GM23338 (cell line): ENCODE results near the gene CLIP1. TPM values are rescaled to one million over a fixed set of nuclear protein-coding genes. Genes with fewer than 3 reads are reported as not detected.

Source experiments
- ATAC-seq: fragments of 200-7000 bp; cut with Tn5 transposase; 3 replicates; pipeline ENCODE4 v1.9.1; 2020
- DNase-seq: peaks from one replicate; pipeline ENCODE4 v3.0.0-alpha.2; 2015; ENCODE audit warnings: low spot score
- H2AFZ ChIP-seq: fragments of 200-600 bp; sonication (generic); 2 replicates; pipeline ENCODE4 v1.8.0; 2016; ENCODE audit warnings: antibody characterized with exemption, mild to moderate bottlenecking, moderate library complexity
- H3F3A ChIP-seq: fragments of 200-600 bp; sonication (generic); replicated peaks from 2 replicates; pipeline ENCODE4 v1.8.0; 2017; ENCODE audit warnings: antibody characterized with exemption, mixed run types, low read depth
- H3K27ac ChIP-seq: fragments of 200-600 bp; sonication (generic); 2 replicates; pipeline ENCODE4 v1.6.1; 2016; ENCODE audit warnings: low read depth
- H3K27me3 ChIP-seq: fragments of 200-600 bp; sonication (generic); 2 replicates; pipeline ENCODE4 v1.8.0; 2016; ENCODE audit warnings: mild to moderate bottlenecking, mixed run types, moderate library complexity; ENCODE audit not compliant: insufficient read depth
- H3K36me3 ChIP-seq: fragments of 200-600 bp; sonication (generic); 2 replicates; pipeline ENCODE4 v1.8.0; 2016; ENCODE audit warnings: mild to moderate bottlenecking; ENCODE audit not compliant: insufficient read depth
- H3K4me1 ChIP-seq: fragments of 200-600 bp; sonication (generic); 2 replicates; pipeline ENCODE4 v1.8.0; 2016; ENCODE audit warnings: mild to moderate bottlenecking, moderate library complexity; ENCODE audit not compliant: insufficient read depth
- H3K4me2 ChIP-seq: fragments of 200-600 bp; sonication (generic); 2 replicates; pipeline ENCODE4 v1.7.1; 2017; ENCODE audit warnings: mixed run types
- H3K4me3 ChIP-seq: fragments of 200-600 bp; sonication (generic); 2 replicates; pipeline ENCODE4 v1.6.1; 2016; ENCODE audit warnings: mixed run types
- H3K79me2 ChIP-seq: fragments of 200-600 bp; sonication (generic); replicated peaks from 2 replicates; pipeline ENCODE4 v1.8.0; 2017; ENCODE audit warnings: mild to moderate bottlenecking; ENCODE audit not compliant: insufficient read depth
- H3K9me2 ChIP-seq: fragments of 200-600 bp; sonication (generic); 2 replicates; pipeline ENCODE4 v1.8.0; 2017; ENCODE audit not compliant: insufficient read depth
- H4K20me1 ChIP-seq: fragments of 200-600 bp; sonication (generic); replicated peaks from 2 replicates; pipeline ENCODE4 v1.8.0; 2017; ENCODE audit warnings: mild to moderate bottlenecking; ENCODE audit not compliant: insufficient read depth
- H3K27ac Mint-ChIP-seq: 2 replicates; pipeline ENCODE4 v1.8.0; 2020; ENCODE audit warnings: inconsistent platforms, mild to moderate bottlenecking, moderate library complexity, mixed read lengths
- H3K27me3 Mint-ChIP-seq: 3 replicates; pipeline ENCODE4 v1.8.0; 2022; ENCODE audit warnings: low read depth, mild to moderate bottlenecking, moderate library complexity, mixed read lengths, inconsistent platforms; ENCODE audit not compliant: insufficient read depth, poor library complexity
- H3K36me3 Mint-ChIP-seq: 3 replicates; pipeline ENCODE4 v1.8.0; 2021; ENCODE audit warnings: low read depth, mild to moderate bottlenecking, inconsistent platforms, moderate library complexity, mixed read lengths
- H3K4me1 Mint-ChIP-seq: 3 replicates; pipeline ENCODE4 v1.8.0; 2020; ENCODE audit warnings: mild to moderate bottlenecking, inconsistent platforms, mixed read lengths
- H3K4me3 Mint-ChIP-seq: 3 replicates; pipeline ENCODE4 v1.8.0; 2021; ENCODE audit warnings: moderate library complexity, mild to moderate bottlenecking, inconsistent platforms, mixed read lengths
- H3K9me3 Mint-ChIP-seq: 3 replicates; pipeline ENCODE4 v1.8.0; 2020; ENCODE audit warnings: moderate library complexity, mild to moderate bottlenecking, inconsistent platforms, mixed read lengths
- CREB1 ChIP-seq: fragments of 250-450 bp; sonication (Bioruptor Pico); IDR thresholded peaks from 2 replicates; pipeline ENCODE4 v1.5.0; 2020; ENCODE audit warnings: low read depth, mild to moderate bottlenecking, moderate library complexity
- EZH2 ChIP-seq: fragments of 200-600 bp; sonication (generic); IDR thresholded peaks from one replicate; pipeline ENCODE4 v1.8.0; 2017; ENCODE audit warnings: antibody characterized with exemption, mild to moderate bottlenecking, low read depth; ENCODE audit not compliant: unreplicated experiment
- EZH2phosphoT487 ChIP-seq: fragments of 200-600 bp; sonication (generic); IDR thresholded peaks from one replicate; pipeline ENCODE4 v1.8.1; 2018; ENCODE audit warnings: antibody characterized with exemption; ENCODE audit not compliant: unreplicated experiment
- JUNB ChIP-seq: IDR thresholded peaks from one replicate; pipeline ENCODE4 v1.6.1; 2016; ENCODE audit warnings: antibody characterized with exemption; ENCODE audit not compliant: unreplicated experiment
- NANOG ChIP-seq: IDR thresholded peaks from 2 replicates; pipeline ENCODE4 v1.6.1; 2016; ENCODE audit warnings: antibody characterized with exemption, borderline replicate concordance
- POLR2AphosphoS5 ChIP-seq: IDR thresholded peaks from 2 replicates; pipeline ENCODE4 v1.6.1; 2016; ENCODE audit warnings: antibody characterized with exemption, low read depth
- STAT1 ChIP-seq: IDR thresholded peaks from one replicate; pipeline ENCODE4 v1.6.1; 2016; ENCODE audit warnings: antibody characterized with exemption; ENCODE audit not compliant: unreplicated experiment
- ZNF114 ChIP-seq: fragments of 250-450 bp; sonication (Bioruptor Pico); IDR thresholded peaks from 2 replicates; pipeline ENCODE4 v1.5.0; 2020; ENCODE audit warnings: mild to moderate bottlenecking, moderate library complexity
- ZNF331 ChIP-seq: fragments of 250-450 bp; sonication (Bioruptor Pico); IDR thresholded peaks from 2 replicates; pipeline ENCODE4 v1.5.0; 2020; ENCODE audit warnings: low read depth, mild to moderate bottlenecking, moderate library complexity
- polyA plus RNA-seq: library from polyadenylated mRNA; unstranded; fragments of >200 nt; fragmentation: Nextera tagmentation; extraction: Ambion mirVana; gene quantifications from 2 replicates; pipeline ENCODE4 v1.2.1, GENCODE V29; 2016
- total RNA-seq: library from RNA; depleted of rRNA; stranded (reverse); fragments of >200 nt; shearing (Covaris generic); gene quantifications from 2 replicates; pipeline ENCODE4 v1.2.3, GENCODE V29; 2014
- TF ChIP-seq, protein P1 (sequence below), 2 experiments: fragments of 200-600 bp in 1 of 2; sonication (generic) in 1 of 2; conservative IDR thresholded peaks; 2 replicates each; pipeline versions ENCODE4 v1.5.1 to v1.6.1; 2016 to 2017; ENCODE audit warnings: antibody characterized with exemption in 2 of 2, low read depth in 2 of 2, mild to moderate bottlenecking in 2 of 2, moderate library complexity in 1 of 2
- TF ChIP-seq, protein P2 (sequence below): fragments of 250-450 bp; sonication (Bioruptor Pico); IDR thresholded peaks from 2 replicates; pipeline ENCODE4 v1.5.0; 2020; ENCODE audit warnings: mild to moderate bottlenecking, moderate library complexity
- TF ChIP-seq, protein P3 (sequence below): IDR thresholded peaks from 2 replicates; pipeline ENCODE4 v1.6.1; 2016; ENCODE audit warnings: antibody characterized with exemption

The CLIP1 gene
- total and polyA plus RNA-seq, 2 experiments from 2014 or later, result 11.5 to 21.1 TPM

DNA sequence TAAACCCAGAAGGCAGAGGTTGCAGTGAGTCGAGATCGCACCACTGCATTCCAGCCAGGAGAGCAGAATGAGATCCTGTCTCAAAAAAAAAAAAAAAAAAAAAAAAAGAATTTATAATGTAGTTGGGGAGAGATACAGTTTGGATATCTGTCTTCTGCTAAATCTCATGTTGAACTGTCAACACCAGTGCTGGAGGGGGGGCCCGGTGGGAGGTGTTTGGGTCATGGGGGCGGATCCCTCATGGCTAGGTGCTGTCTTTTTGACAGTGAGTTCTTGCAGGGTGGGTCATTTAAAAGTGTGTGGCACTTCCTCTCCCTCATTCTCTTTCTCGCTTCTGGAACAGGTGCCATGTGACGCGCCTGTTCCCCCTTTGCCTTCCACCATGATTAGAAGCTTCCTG lies 32.8 kb downstream of the CLIP1 start (continued):
- TF ChIP-seq, protein P1, sequence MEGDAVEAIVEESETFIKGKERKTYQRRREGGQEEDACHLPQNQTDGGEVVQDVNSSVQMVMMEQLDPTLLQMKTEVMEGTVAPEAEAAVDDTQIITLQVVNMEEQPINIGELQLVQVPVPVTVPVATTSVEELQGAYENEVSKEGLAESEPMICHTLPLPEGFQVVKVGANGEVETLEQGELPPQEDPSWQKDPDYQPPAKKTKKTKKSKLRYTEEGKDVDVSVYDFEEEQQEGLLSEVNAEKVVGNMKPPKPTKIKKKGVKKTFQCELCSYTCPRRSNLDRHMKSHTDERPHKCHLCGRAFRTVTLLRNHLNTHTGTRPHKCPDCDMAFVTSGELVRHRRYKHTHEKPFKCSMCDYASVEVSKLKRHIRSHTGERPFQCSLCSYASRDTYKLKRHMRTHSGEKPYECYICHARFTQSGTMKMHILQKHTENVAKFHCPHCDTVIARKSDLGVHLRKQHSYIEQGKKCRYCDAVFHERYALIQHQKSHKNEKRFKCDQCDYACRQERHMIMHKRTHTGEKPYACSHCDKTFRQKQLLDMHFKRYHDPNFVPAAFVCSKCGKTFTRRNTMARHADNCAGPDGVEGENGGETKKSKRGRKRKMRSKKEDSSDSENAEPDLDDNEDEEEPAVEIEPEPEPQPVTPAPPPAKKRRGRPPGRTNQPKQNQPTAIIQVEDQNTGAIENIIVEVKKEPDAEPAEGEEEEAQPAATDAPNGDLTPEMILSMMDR (conservative IDR thresholded peaks at IDR 0.05; ENCODE audit: low read depth in 2 of 2), result no peak
- TF ChIP-seq ZNF331 (CRISPR knock-in tag) (no peak), EZH2phosphoT487 (no peak), POLR2AphosphoS5 (no peak), JUNB (no peak)

DNA sequence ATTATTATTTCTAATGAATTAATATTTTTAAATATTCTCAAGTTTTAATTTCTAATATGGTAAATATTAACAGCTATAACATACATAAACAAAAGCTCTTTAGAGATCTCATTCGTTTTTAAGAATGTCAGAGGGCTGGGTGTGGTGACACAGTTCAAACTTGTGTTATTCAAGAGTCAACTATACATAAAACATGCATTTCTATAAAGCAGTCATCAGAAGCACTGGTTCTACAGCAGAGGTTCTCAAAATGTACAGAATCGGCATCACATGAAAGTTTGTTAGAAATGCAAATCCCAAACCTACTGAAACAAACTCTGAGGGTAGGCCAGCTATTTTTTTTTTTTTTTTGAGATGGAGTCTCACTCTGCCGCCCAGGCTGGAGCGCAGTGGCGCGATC lies 34.6 kb downstream of the CLIP1 start:
- Histone ChIP-seq H3K27ac (no peak overlapping the region), H3K9me2 (no peaks in the 10 kb centered on the region), H3K27me3 (no peaks in the 10 kb centered on the region), H2AFZ (no peak overlapping the region), H3K79me2 (peaks cover 3% of the 10 kb centered on the region; the same call in 1 of the 2 replicates), H3K4me2 (no peak overlapping the region), H4K20me1 (no peaks in the 10 kb centered on the region), H3F3A (no peaks in the 10 kb centered on the region), H3K36me3 (no peaks in the 10 kb centered on the region), H3K4me3 (no peak overlapping the region), H3K4me1 (peaks cover 13% of the 10 kb centered on the region; the same call in 1 of the 2 replicates)
- ATAC-seq (no peak), DNase-seq (no peak)
- Mint-ChIP-seq H3K27me3 (peaks cover 5% of the 10 kb centered on the region), H3K4me1 (peaks cover 17% of the 10 kb centered on the region), H3K9me3 (no peaks in the 10 kb centered on the region), H3K4me3 (no peak overlapping the region), H3K36me3 (no peaks in the 10 kb centered on the region), H3K27ac (no peak overlapping the region)
- TF ChIP-seq, protein P2, sequence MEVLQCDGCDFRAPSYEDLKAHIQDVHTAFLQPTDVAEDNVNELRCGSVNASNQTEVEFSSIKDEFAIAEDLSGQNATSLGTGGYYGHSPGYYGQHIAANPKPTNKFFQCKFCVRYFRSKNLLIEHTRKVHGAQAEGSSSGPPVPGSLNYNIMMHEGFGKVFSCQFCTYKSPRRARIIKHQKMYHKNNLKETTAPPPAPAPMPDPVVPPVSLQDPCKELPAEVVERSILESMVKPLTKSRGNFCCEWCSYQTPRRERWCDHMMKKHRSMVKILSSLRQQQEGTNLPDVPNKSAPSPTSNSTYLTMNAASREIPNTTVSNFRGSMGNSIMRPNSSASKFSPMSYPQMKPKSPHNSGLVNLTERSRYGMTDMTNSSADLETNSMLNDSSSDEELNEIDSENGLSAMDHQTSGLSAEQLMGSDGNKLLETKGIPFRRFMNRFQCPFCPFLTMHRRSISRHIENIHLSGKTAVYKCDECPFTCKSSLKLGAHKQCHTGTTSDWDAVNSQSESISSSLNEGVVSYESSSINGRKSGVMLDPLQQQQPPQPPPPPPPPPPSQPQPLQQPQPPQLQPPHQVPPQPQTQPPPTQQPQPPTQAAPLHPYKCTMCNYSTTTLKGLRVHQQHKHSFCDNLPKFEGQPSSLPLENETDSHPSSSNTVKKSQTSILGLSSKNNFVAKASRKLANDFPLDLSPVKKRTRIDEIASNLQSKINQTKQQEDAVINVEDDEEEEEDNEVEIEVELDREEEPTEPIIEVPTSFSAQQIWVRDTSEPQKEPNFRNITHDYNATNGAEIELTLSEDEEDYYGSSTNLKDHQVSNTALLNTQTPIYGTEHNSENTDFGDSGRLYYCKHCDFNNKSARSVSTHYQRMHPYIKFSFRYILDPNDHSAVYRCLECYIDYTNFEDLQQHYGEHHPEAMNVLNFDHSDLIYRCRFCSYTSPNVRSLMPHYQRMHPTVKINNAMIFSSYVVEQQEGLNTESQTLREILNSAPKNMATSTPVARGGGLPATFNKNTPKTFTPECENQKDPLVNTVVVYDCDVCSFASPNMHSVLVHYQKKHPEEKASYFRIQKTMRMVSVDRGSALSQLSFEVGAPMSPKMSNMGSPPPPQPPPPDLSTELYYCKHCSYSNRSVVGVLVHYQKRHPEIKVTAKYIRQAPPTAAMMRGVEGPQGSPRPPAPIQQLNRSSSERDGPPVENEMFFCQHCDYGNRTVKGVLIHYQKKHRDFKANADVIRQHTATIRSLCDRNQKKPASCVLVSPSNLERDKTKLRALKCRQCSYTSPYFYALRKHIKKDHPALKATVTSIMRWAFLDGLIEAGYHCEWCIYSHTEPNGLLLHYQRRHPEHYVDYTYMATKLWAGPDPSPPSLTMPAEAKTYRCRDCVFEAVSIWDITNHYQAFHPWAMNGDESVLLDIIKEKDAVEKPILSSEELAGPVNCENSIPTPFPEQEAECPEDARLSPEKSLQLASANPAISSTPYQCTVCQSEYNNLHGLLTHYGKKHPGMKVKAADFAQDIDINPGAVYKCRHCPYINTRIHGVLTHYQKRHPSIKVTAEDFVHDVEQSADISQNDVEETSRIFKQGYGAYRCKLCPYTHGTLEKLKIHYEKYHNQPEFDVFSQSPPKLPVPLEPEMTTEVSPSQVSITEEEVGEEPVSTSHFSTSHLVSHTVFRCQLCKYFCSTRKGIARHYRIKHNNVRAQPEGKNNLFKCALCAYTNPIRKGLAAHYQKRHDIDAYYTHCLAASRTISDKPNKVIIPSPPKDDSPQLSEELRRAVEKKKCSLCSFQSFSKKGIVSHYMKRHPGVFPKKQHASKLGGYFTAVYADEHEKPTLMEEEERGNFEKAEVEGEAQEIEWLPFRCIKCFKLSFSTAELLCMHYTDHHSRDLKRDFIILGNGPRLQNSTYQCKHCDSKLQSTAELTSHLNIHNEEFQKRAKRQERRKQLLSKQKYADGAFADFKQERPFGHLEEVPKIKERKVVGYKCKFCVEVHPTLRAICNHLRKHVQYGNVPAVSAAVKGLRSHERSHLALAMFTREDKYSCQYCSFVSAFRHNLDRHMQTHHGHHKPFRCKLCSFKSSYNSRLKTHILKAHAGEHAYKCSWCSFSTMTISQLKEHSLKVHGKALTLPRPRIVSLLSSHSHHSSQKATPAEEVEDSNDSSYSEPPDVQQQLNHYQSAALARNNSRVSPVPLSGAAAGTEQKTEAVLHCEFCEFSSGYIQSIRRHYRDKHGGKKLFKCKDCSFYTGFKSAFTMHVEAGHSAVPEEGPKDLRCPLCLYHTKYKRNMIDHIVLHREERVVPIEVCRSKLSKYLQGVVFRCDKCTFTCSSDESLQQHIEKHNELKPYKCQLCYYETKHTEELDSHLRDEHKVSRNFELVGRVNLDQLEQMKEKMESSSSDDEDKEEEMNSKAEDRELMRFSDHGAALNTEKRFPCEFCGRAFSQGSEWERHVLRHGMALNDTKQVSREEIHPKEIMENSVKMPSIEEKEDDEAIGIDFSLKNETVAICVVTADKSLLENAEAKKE (CRISPR knock-in tag), result no peak
- no peak for TF ChIP-seq EZH2phosphoT487
- TF ChIP-seq JUNB, result no peak
- TF ChIP-seq ZNF114 (CRISPR knock-in tag), result no peak
- no peak for TF ChIP-seq POLR2AphosphoS5
- no peak for TF ChIP-seq STAT1
- TF ChIP-seq CREB1 (CRISPR knock-in tag), result no peak
- no peak for TF ChIP-seq EZH2
- TF ChIP-seq NANOG, result no peak
- TF ChIP-seq, protein P3, sequence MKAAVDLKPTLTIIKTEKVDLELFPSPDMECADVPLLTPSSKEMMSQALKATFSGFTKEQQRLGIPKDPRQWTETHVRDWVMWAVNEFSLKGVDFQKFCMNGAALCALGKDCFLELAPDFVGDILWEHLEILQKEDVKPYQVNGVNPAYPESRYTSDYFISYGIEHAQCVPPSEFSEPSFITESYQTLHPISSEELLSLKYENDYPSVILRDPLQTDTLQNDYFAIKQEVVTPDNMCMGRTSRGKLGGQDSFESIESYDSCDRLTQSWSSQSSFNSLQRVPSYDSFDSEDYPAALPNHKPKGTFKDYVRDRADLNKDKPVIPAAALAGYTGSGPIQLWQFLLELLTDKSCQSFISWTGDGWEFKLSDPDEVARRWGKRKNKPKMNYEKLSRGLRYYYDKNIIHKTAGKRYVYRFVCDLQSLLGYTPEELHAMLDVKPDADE, result no peak
- TF ChIP-seq ZNF331 (CRISPR knock-in tag), result no peak
- TF ChIP-seq, protein P1 (conservative IDR thresholded peaks at IDR 0.05; ENCODE audit: low read depth in 2 of 2), result no peak
